CD4-positive, alpha-beta T cell treated with Interleukin-6 for 4 hours (primary cell): ENCODE measurements around the gene COL13A1.

Experiments
- DNase-seq: peaks from one replicate; pipeline ENCODE4 v3.0.0-alpha.2; 2020; ENCODE audit warnings: mixed read lengths

COL13A1 gene

GRCh38 chr10:69913606-69914382, 112.1 kb downstream of the COL13A1 start:
- DNase-seq, result no peak

- peak; percentile 40 for DNase-seq
Observed at GRCh38 chr10:69914398-69915214, 112.9 kb downstream of the COL13A1 start.

- no peak for DNase-seq
Observed at GRCh38 chr10:69915215-69915560, 113.5 kb downstream of the COL13A1 start.

- no peak for DNase-seq
Observed at GRCh38 chr10:69916118-69916517, 114.4 kb downstream of the COL13A1 start.

GRCh38 chr10:69918036-69918435, 116.3 kb downstream of the COL13A1 start:
- no peak for DNase-seq

- no peak for DNase-seq
Observed at GRCh38 chr10:69919250-69919649, 117.5 kb downstream of the COL13A1 start.

- no peak for DNase-seq
Observed at GRCh38 chr10:69925111-69925510, 123.4 kb downstream of the COL13A1 start.

- DNase-seq, result no peak
Observed at GRCh38 chr10:69928339-69928738, 126.6 kb downstream of the COL13A1 start.

- DNase-seq, result no peak
Observed at GRCh38 chr10:69929575-69929974, 127.9 kb downstream of the COL13A1 start.

- DNase-seq, result no peak
Observed at GRCh38 chr10:69934768-69935167, 133.1 kb downstream of the COL13A1 start.

- no peak for DNase-seq
Observed at GRCh38 chr10:69936091-69936490, 134.4 kb downstream of the COL13A1 start.

GRCh38 chr10:69938541-69938991, 136.9 kb downstream of the COL13A1 start:
- DNase-seq, result no peak

- DNase-seq, result no peak
Observed at GRCh38 chr10:69939061-69939460, 137.4 kb downstream of the COL13A1 start.

GRCh38 chr10:69939481-69939880, 137.8 kb downstream of the COL13A1 start:
- DNase-seq, result no peak

- no peak for DNase-seq
Observed at GRCh38 chr10:69941730-69942129, 140.0 kb downstream of the COL13A1 start.

- no peak for DNase-seq
Observed at GRCh38 chr10:69943292-69943820, 141.7 kb downstream of the COL13A1 start.

GRCh38 chr10:69944761-69945160, 143.1 kb downstream of the COL13A1 start:
- no peak for DNase-seq

- DNase-seq, result no peak
Observed at GRCh38 chr10:69948261-69948660, 146.6 kb downstream of the COL13A1 start.

- no peak for DNase-seq
Observed at GRCh38 chr10:69949770-69950169, 148.1 kb downstream of the COL13A1 start.

GRCh38 chr10:69951658-69952057, 150.0 kb downstream of the COL13A1 start:
- no peak for DNase-seq

- DNase-seq, result no peak
Observed at GRCh38 chr10:69952069-69952800, 150.5 kb downstream of the COL13A1 start.

GRCh38 chr10:69952821-69953221, 151.1 kb downstream of the COL13A1 start:
- DNase-seq, result no peak

- DNase-seq, result no peak
Observed at GRCh38 chr10:69953851-69954250, 152.1 kb downstream of the COL13A1 start.
